ENCODE measurements around the gene XPR1. TPM values are rescaled to one million over a fixed set of nuclear protein-coding genes. Genes with fewer than 3 reads are reported as not detected.

The XPR1 gene
- total RNA-seq, 1 donor from 2014 or later, result 24.7 TPM

- intact Hi-C loops (cut with micrococcal nuclease), result no loop called here
- H3K36me3 Mint-ChIP-seq (ENCODE audit: low read depth), result no peaks in the 10 kb centered on the region
- no peak overlapping the region for H3K27ac Mint-ChIP-seq
- no peaks in the 10 kb centered on the region for H3K4me1 Mint-ChIP-seq
- H3K9me3 Mint-ChIP-seq, result no peaks in the 10 kb centered on the region
- no peak overlapping the region for H3K4me3 Mint-ChIP-seq
- H3K27me3 Mint-ChIP-seq, result no peaks in the 10 kb centered on the region
- no peak for DNase-seq
These were observed 269.5 kb downstream of the XPR1 start for GRCh38 chr1:180901076-180901990.

- intact Hi-C loops (cut with micrococcal nuclease), result no loop called here
- no peak overlapping the region for H3K27ac Mint-ChIP-seq
- H3K27me3 Mint-ChIP-seq, result no peaks in the 10 kb centered on the region
- H3K4me3 Mint-ChIP-seq, result no peak overlapping the region
- no peaks in the 10 kb centered on the region for H3K9me3 Mint-ChIP-seq
- no peak for DNase-seq
- no peaks in the 10 kb centered on the region for H3K4me1 Mint-ChIP-seq
- H3K36me3 Mint-ChIP-seq (ENCODE audit: low read depth), result no peaks in the 10 kb centered on the region
These were observed 270.7 kb downstream of the XPR1 start for GRCh38 chr1:180902541-180902940.

- peaks cover 10% of the 10 kb centered on the region for H3K4me1 Mint-ChIP-seq
- no peak overlapping the region for H3K4me3 Mint-ChIP-seq
- H3K27me3 Mint-ChIP-seq, result peaks cover 7% of the 10 kb centered on the region
- intact Hi-C loops (cut with micrococcal nuclease), result no loop called here
- no peak for DNase-seq
- no peak overlapping the region for H3K27ac Mint-ChIP-seq
- no peaks in the 10 kb centered on the region for H3K36me3 Mint-ChIP-seq (ENCODE audit: low read depth)
- H3K9me3 Mint-ChIP-seq, result no peaks in the 10 kb centered on the region
These were observed 274.1 kb downstream of the XPR1 start for GRCh38 chr1:180905927-180906326.

GRCh38 chr1:180906511-180906910 is 274.7 kb downstream of the XPR1 start:
- Mint-ChIP-seq H3K27ac (no peak overlapping the region), H3K4me3 (no peak overlapping the region), H3K4me1 (peaks cover 10% of the 10 kb centered on the region), H3K36me3 (ENCODE audit: low read depth) (no peaks in the 10 kb centered on the region), H3K9me3 (no peaks in the 10 kb centered on the region), H3K27me3 (peaks cover 12% of the 10 kb centered on the region)
- no peak for DNase-seq
- intact Hi-C loops (cut with micrococcal nuclease), result no loop called here

GRCh38 chr1:180907313-180908055 is 275.7 kb downstream of the XPR1 start:
- H3K36me3 Mint-ChIP-seq (ENCODE audit: low read depth), result no peaks in the 10 kb centered on the region
- peaks cover 20% of the 10 kb centered on the region for H3K27me3 Mint-ChIP-seq
- H3K27ac Mint-ChIP-seq, result no peak overlapping the region

DNA sequence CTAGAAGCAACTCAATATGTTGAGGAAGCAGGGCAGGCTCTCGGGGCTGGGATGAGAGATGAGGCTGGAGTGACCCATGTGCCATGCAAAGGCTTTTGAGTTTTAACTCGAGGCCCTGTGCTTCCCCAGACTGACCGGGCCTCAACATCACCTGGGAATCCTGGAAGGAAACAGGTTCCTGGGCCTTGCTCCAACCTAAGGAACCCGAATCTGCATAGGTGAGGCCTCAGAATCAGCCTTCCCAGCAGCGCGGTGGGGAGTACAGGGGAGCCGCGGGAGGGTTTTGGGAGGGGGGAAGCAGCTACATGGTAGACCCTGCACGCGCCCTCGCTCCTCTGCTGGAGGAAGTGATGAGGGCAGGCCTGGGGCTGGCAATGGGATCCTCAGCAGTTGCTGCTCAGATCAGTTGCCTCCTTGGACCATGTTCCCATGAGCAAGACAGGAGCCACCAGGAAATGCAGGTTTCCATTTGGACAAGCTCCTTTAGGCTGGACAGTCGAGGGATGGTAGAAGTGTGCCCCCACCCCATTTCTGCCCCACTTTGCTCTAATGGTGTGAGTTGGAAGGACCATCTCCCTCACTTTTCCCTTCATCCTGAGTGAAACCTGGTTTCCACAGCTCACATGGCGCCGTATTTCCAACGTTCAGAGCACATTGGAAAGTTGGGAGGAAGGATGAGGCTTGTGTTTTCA is 276.4 kb downstream of the XPR1 start:
- Mint-ChIP-seq H3K27me3 (peaks cover 20% of the 10 kb centered on the region), H3K36me3 (ENCODE audit: low read depth) (no peaks in the 10 kb centered on the region), H3K9me3 (no peaks in the 10 kb centered on the region), H3K4me3 (no peak overlapping the region), H3K27ac (no peak overlapping the region), H3K4me1 (peaks cover 15% of the 10 kb centered on the region)
- intact Hi-C loops (cut with micrococcal nuclease), result no loop called here
- DNase-seq, result no peak

More at GRCh38 chr1:180907313-180908055, 275.7 kb downstream of the XPR1 start:
- DNase-seq, result no peak
- H3K4me3 Mint-ChIP-seq, result no peak overlapping the region
- H3K4me1 Mint-ChIP-seq, result peaks cover 15% of the 10 kb centered on the region
- H3K9me3 Mint-ChIP-seq, result no peaks in the 10 kb centered on the region
- intact Hi-C loops (cut with micrococcal nuclease), result no loop called here

DNA sequence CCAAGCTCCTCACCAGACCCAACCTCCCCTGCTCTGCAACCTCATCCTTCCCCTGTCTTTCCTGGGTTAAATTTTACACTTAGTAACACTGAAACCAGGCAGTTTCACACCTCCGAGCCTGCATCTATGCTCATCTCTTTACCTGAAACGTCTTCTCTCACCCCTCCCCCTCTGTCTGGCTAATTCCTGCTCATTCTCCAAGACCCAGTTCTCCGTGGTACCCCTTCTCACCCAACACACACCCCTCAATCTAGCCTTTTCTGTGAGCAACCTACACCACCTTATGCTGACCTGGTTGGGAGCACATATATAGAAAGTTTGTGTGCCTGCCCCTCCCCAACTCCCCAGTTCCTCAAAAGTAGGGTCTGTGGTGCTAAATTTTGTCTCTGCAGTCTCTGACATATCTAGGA is 277.2 kb downstream of the XPR1 start:
- H3K4me3 Mint-ChIP-seq, result no peak overlapping the region
- H3K27ac Mint-ChIP-seq, result no peak overlapping the region
- no peaks in the 10 kb centered on the region for H3K9me3 Mint-ChIP-seq
- H3K36me3 Mint-ChIP-seq (ENCODE audit: low read depth), result no peaks in the 10 kb centered on the region
- no peak for DNase-seq
- peaks cover 15% of the 10 kb centered on the region for H3K4me1 Mint-ChIP-seq
- peaks cover 27% of the 10 kb centered on the region for H3K27me3 Mint-ChIP-seq
- intact Hi-C loops (cut with micrococcal nuclease), result no loop called here

DNA sequence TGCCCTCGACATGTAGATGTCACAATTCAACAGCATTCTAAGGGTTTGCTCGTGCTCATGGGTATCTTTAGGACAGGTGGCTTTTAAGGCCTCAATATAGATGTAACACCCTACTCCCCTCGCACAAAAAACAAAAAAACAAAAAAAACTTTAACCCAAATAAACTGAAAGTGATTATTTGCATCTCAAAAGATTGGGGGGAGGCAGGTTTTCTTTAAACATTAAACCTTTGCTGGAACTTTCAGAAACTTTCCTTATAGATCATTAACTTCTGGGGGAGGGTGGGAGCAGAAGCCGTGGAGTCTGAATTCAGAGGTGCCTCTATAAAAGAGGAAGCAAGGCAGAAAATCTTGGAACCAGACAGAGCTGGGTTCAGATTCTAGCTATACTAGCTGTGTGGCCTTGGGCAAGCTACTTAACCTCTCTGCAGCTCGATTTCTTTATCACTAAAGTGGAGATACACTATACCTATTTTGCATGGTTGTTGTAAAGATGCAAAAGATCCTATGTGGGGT is 277.7 kb downstream of the XPR1 start:
- Mint-ChIP-seq H3K4me1 (peaks cover 15% of the 10 kb centered on the region), H3K27ac (no peak overlapping the region), H3K36me3 (ENCODE audit: low read depth) (no peaks in the 10 kb centered on the region), H3K4me3 (no peak overlapping the region), H3K9me3 (no peaks in the 10 kb centered on the region), H3K27me3 (peaks cover 32% of the 10 kb centered on the region)
- intact Hi-C loops (cut with micrococcal nuclease), result no loop called here
- no peak for DNase-seq

DNA sequence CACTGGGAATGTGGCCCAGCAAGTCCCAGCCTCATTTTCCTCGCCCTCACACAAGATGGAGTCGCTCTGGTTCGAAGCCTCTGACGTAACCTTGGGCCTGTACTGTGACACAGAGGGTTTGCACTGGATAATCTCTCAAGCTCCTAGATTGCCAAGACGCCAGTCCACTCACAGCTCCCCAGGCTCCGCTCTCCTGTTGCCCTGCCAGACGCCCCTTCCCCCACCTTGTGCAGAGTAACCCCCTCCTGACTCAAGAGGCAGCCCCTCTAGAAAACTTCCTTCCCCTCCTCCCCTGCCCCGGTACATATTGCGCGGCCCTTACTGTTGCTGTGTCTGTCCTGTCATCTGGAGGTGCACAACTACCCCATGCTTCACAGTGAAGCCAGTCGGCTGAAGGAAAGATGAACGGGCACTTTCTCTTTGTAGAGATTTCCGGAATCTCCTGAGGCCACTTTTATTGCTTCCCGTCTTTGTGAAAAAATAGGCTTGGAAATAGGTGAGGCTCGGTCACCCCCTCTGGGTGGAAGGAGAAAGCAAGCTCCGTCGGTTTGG is 279.9 kb downstream of the XPR1 start:
- intact Hi-C loops (cut with micrococcal nuclease), result no loop called here
- no peak overlapping the region for H3K27ac Mint-ChIP-seq
- DNase-seq, result no peak
- peaks cover 15% of the 10 kb centered on the region for H3K4me1 Mint-ChIP-seq
- no peaks in the 10 kb centered on the region for H3K9me3 Mint-ChIP-seq
- H3K4me3 Mint-ChIP-seq, result peak overlapping the region; percentile 66
- H3K36me3 Mint-ChIP-seq (ENCODE audit: low read depth), result no peaks in the 10 kb centered on the region
- H3K27me3 Mint-ChIP-seq, result peaks cover 41% of the 10 kb centered on the region

DNA sequence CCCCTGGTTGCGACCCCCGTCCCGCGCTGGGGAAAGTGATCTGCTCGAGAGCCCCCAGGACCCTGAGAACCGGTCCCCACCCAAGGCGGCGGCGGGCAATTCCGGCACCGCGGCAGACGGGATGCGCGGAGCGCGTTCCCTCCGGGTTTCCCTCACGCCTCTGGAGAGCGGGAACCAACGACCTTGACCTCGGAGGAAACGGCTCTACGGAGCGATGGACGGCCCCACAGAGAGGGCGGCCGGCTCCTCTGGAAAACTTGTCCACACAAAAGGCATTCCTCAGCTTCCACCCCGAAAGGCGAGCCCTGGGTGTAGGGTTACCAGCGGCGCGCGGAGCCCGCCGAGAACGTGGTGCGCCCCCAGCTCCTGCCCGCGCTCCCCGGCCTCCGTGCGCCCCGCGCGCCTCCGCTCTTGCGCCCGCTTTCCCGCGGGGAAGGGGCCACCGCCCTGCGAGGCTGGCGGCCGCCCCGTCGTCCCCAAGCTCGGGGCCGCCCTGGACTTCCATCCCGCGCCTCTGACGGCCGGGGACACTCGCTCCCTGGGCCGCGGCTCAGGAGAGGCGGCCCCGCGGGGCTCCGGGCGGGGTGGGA is 280.5 kb downstream of the XPR1 start:
- H3K4me3 Mint-ChIP-seq, result peak overlapping the region; percentile 66
- intact Hi-C loops (cut with micrococcal nuclease), result no loop called here
- peaks cover 15% of the 10 kb centered on the region for H3K4me1 Mint-ChIP-seq
- no peak for DNase-seq
- H3K9me3 Mint-ChIP-seq, result no peaks in the 10 kb centered on the region
- H3K36me3 Mint-ChIP-seq (ENCODE audit: low read depth), result no peaks in the 10 kb centered on the region
- H3K27me3 Mint-ChIP-seq, result peaks cover 41% of the 10 kb centered on the region
- H3K27ac Mint-ChIP-seq, result no peak overlapping the region

- no peaks in the 10 kb centered on the region for H3K9me3 Mint-ChIP-seq
- no peak within 1 kb of the TSS for H3K27ac Mint-ChIP-seq
- H3K27me3 Mint-ChIP-seq, result peaks cover 41% of the 10 kb centered on the region
- peaks cover 15% of the 10 kb centered on the region for H3K4me1 Mint-ChIP-seq
- H3K4me3 Mint-ChIP-seq, result peak within 1 kb of the TSS; percentile 66
- no peak for DNase-seq
- intact Hi-C loops (cut with micrococcal nuclease), result no loop called here
- no peaks in the 10 kb centered on the region for H3K36me3 Mint-ChIP-seq (ENCODE audit: low read depth)
These were observed 281.2 kb downstream of the XPR1 start, which contains the start of gene KIAA1614 for GRCh38 chr1:180912801-180913565. Gene KIAA1614, plus strand, starts transcription at chr1:180912897. Its CDS starts 347 bp downstream, at chr1:180913244.

GRCh38 chr1:180915426-180915965 is 283.7 kb downstream of the XPR1 start:
- Mint-ChIP-seq H3K27me3 (peaks cover 37% of the 10 kb centered on the region), H3K4me3 (no peak overlapping the region), H3K36me3 (ENCODE audit: low read depth) (no peaks in the 10 kb centered on the region), H3K27ac (no peak overlapping the region), H3K9me3 (no peaks in the 10 kb centered on the region), H3K4me1 (peaks cover 5% of the 10 kb centered on the region)
- intact Hi-C loops (cut with micrococcal nuclease), result no loop called here
- DNase-seq, result no peak
